ENCODE results near the gene ESAM. TPM values are rescaled to one million over a fixed set of nuclear protein-coding genes. Genes with fewer than 3 reads are reported as not detected.

ESAM gene
- total RNA-seq, 1 experiment from 2014 or later, result 0.92 TPM

DNA sequence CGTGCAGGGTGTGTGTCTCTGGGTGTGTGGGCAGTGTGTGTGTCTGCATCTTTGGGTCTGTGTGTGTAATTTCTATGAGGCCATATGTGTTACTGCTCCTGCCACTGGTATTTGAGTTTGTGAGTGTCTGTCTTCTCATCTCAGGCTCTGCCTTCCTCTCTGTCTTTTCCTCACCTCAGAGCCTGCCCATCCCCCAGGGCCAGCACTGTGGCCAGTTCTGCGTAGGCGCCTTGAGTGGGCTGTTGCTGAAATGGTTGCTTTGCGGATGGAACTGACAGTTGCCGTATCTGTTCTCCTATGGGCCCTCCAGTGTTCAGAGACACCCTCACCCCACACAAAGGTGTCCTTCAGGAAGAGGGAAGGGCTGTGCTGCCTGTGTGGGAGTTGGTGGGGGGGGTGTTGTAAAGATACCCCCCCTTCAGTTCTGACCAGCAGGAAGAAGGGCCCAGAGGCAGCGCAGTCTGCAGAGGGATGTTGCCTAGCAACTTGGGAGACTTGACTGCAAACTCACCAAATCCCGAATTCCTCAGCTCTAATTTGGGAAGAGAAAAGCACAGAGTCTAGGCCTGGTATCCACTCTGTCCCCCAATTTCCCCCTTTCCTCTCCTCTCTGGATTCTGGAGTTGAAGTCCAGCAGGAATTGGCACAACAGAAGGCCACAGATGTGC is 24.3 kb downstream of the ESAM start:
- no peak overlapping the region for H2BK15ac ChIP-seq (ENCODE audit: low read depth, low read length)
- H3K79me2 ChIP-seq (ENCODE audit: insufficient read depth, low read length), result no peaks in the 10 kb centered on the region
- no peak overlapping the region for H4K5ac ChIP-seq (ENCODE audit: insufficient read length, low read depth, low read length)
- H4K20me1 ChIP-seq (ENCODE audit: control insufficient read depth, insufficient read depth, insufficient read length), result no peaks in the 10 kb centered on the region
- H4K8ac ChIP-seq (replicated peaks; ENCODE audit: insufficient read length, low read depth, low read length), result no peak overlapping the region
- Mint-ChIP-seq H3K27me3 (ENCODE audit: low read depth) (peaks cover 80% of the 10 kb centered on the region), H3K4me3 (no peak overlapping the region), H3K36me3 (ENCODE audit: insufficient read depth in 1 of 3, low read depth in 3 of 3) (no peaks in the 10 kb centered on the region; a peak in 1 of 7 replicates), H3K4me1 (peaks cover 20 to 22% of the 10 kb centered on the region in 2 experiments), H3K27ac (no peak overlapping the region), H3K9me3 (no peaks in the 10 kb centered on the region; a peak in 1 of 5 replicates)
- H2BK120ac ChIP-seq (ENCODE audit: low read depth, low read length, poor library complexity, severe bottlenecking), result no peak overlapping the region
- H2BK20ac ChIP-seq (ENCODE audit: low read depth, low read length, poor library complexity, severe bottlenecking), result no peak overlapping the region
- H3K79me1 ChIP-seq (ENCODE audit: insufficient read depth, low read depth, low read length, poor library complexity, severe bottlenecking), result no peaks in the 10 kb centered on the region
- no peak overlapping the region for H3K18ac ChIP-seq (ENCODE audit: insufficient read length, low read depth, low read length)
- peaks cover 11% of the 10 kb centered on the region for H3K23me2 ChIP-seq (ENCODE audit: insufficient read length, low read depth, low read length, poor library complexity, severe bottlenecking)
- no peak overlapping the region for H3K9ac ChIP-seq (ENCODE audit: extremely low read depth, insufficient read length, low read length)
- H2BK12ac ChIP-seq (ENCODE audit: insufficient read length, low read depth, low read length), result no peak overlapping the region
- no peak overlapping the region for H2AFZ ChIP-seq (ENCODE audit: low read length)
- no peak overlapping the region for H2BK5ac ChIP-seq (ENCODE audit: insufficient read length, low read length)
- H3K4ac ChIP-seq (ENCODE audit: low read depth, low read length), result no peak overlapping the region
- peaks cover 55% of the 10 kb centered on the region for H3K27me3 ChIP-seq (ENCODE audit: insufficient read depth, low read length)
- no peak overlapping the region for H3K14ac ChIP-seq (ENCODE audit: insufficient read depth, low read length)
- TF ChIP-seq, protein P1, sequence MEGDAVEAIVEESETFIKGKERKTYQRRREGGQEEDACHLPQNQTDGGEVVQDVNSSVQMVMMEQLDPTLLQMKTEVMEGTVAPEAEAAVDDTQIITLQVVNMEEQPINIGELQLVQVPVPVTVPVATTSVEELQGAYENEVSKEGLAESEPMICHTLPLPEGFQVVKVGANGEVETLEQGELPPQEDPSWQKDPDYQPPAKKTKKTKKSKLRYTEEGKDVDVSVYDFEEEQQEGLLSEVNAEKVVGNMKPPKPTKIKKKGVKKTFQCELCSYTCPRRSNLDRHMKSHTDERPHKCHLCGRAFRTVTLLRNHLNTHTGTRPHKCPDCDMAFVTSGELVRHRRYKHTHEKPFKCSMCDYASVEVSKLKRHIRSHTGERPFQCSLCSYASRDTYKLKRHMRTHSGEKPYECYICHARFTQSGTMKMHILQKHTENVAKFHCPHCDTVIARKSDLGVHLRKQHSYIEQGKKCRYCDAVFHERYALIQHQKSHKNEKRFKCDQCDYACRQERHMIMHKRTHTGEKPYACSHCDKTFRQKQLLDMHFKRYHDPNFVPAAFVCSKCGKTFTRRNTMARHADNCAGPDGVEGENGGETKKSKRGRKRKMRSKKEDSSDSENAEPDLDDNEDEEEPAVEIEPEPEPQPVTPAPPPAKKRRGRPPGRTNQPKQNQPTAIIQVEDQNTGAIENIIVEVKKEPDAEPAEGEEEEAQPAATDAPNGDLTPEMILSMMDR (conservative IDR thresholded peaks at IDR 0.05), result no peak
- no peak overlapping the region for H2AK5ac ChIP-seq (ENCODE audit: insufficient read length, low read length)
- no peak overlapping the region for H3K27ac ChIP-seq (ENCODE audit: insufficient read length, low read depth, low read length)
- no peaks in the 10 kb centered on the region for H3K9me3 ChIP-seq (ENCODE audit: control insufficient read depth, low read depth, low read length)
- WGBS (ENCODE audit: extremely low coverage, insufficient read length, low lambda C conversion rate), result no CpG with 5 or more reads among the region's 7 CpGs
- DNase-seq, result no peak
- no peak overlapping the region for H4K91ac ChIP-seq (ENCODE audit: insufficient read length, low read depth, low read length)
- no peak overlapping the region for H3T11ph ChIP-seq (ENCODE audit: low read length)
- H3K4me1 ChIP-seq (ENCODE audit: insufficient read depth, low read length), result no peaks in the 10 kb centered on the region
- H3K4me2 ChIP-seq (ENCODE audit: insufficient read depth, insufficient read length, low read length), result no peak overlapping the region
- no peak overlapping the region for H3K23ac ChIP-seq (ENCODE audit: insufficient read length, low read depth, low read length)
- H3K56ac ChIP-seq (ENCODE audit: insufficient read length, low read depth, low read length), result no peak overlapping the region

All from H9 (cell line).